Fibroblast of peridontal ligament (primary cell): ENCODE results near the gene POLR2E.
A peak's percentile ranks its signal among the peaks of the same experiment; 100 is the strongest.

Experiments used
- DNase-seq: peaks from one replicate; pipeline ENCODE4 v3.0.0-alpha.2; 2010; ENCODE audit errors: extremely low read depth

Gene POLR2E

GRCh38 chr19:1047696-1048147, 47.5 kb downstream of the POLR2E start:
- DNase-seq = no peak

- no peak for DNase-seq
Measured at GRCh38 chr19:1046836-1047695, 48.1 kb downstream of the POLR2E start.

GRCh38 chr19:1046117-1046626, 49.0 kb downstream of the POLR2E start:
- DNase-seq = no peak

- DNase-seq = no peak
Measured at GRCh38 chr19:1045247-1045603, 50.0 kb downstream of the POLR2E start.

- no peak for DNase-seq
Measured at GRCh38 chr19:1042689-1043511, 52.3 kb downstream of the POLR2E start.

GRCh38 chr19:1041835-1042685, 53.1 kb downstream of the POLR2E start:
- peak; percentile 18 for DNase-seq

- no peak for DNase-seq
Measured at GRCh38 chr19:1041272-1041834, 53.8 kb downstream of the POLR2E start.

GRCh38 chr19:1040476-1041271, 54.5 kb downstream of the POLR2E start:
- peak; percentile 91 for DNase-seq

- DNase-seq = peak; percentile 94
Measured at GRCh38 chr19:1039646-1040475, 55.3 kb downstream of the POLR2E start, which contains the start of gene ABCA7. ABCA7 (plus strand) TSS chr19:1040107; CDS start chr19:1041362, 1,255 bp downstream.

GRCh38 chr19:1038978-1039645, 56.1 kb downstream of the POLR2E start:
- DNase-seq = no peak

- DNase-seq = no peak
Measured at GRCh38 chr19:1037621-1038064, 57.5 kb downstream of the POLR2E start.
